Activated CD8-positive, alpha-beta T cell treated with anti-CD3 and anti-CD28 coated beads for 36 hours (primary cell): ENCODE results near the gene DDX1. TPM values are rescaled to one million over a fixed set of nuclear protein-coding genes. Genes with fewer than 3 reads are reported as not detected.

Source experiments
- ATAC-seq: fragments of 200-7000 bp; cut with Tn5 transposase; one replicate; pipeline ENCODE4 v1.10.0; 2021; ENCODE audit warnings: mild to moderate bottlenecking, moderate library complexity
- CTCF ChIA-PET: fragments of 350-600 bp; sonication (Branson Sonifier 250); formaldehyde crosslinking; loops from one replicate; lab custom pipeline; 2021; ENCODE audit warnings: antibody characterized with exemption; lab: Charles Lee
- POLR2A ChIA-PET: fragments of 350-600 bp; sonication (Branson Sonifier 250); formaldehyde crosslinking; loops from one replicate; lab custom pipeline; 2021; ENCODE audit warnings: antibody characterized with exemption; lab: Charles Lee
- DNase-seq: peaks from one replicate; pipeline ENCODE4 v3.0.0-alpha.2; 2020
- H3K27ac Mint-ChIP-seq: one replicate; pipeline ENCODE4 v1.8.0; 2021; ENCODE audit warnings: mild to moderate bottlenecking, mixed read lengths
- H3K27me3 Mint-ChIP-seq: one replicate; pipeline ENCODE4 v1.8.0; 2021; ENCODE audit warnings: mixed read lengths
- H3K36me3 Mint-ChIP-seq: one replicate; pipeline ENCODE4 v1.8.0; 2021; ENCODE audit warnings: low read depth, mixed read lengths
- H3K4me1 Mint-ChIP-seq: one replicate; pipeline ENCODE4 v1.8.0; 2021; ENCODE audit warnings: low read depth, mixed read lengths
- H3K4me3 Mint-ChIP-seq: one replicate; pipeline ENCODE4 v1.8.0; 2021; ENCODE audit warnings: mild to moderate bottlenecking, moderate library complexity, mixed read lengths
- H3K9me3 Mint-ChIP-seq: one replicate; pipeline ENCODE4 v1.8.0; 2021; ENCODE audit warnings: mixed read lengths
- intact Hi-C: fragments of 100-400 bp; cut with micrococcal nuclease; formaldehyde crosslinking; loops from one replicate; pipeline ENCODE4 v1.10.0; 2022
- total RNA-seq, 2 experiments: library from RNA; stranded (reverse); gene quantifications; one replicate each; pipeline ENCODE4 v1.2.3, GENCODE V29; 2021
- TF ChIP-seq, protein P1 (sequence below): fragments of 200-600 bp; IDR thresholded peaks from one replicate; pipeline ENCODE4 v1.8.0; 2022; ENCODE audit warnings: antibody characterized with exemption, mild to moderate bottlenecking

DDX1 gene
- total RNA-seq, 2 experiments from 2014 or later: 90.3 to 92.5 TPM

DNA sequence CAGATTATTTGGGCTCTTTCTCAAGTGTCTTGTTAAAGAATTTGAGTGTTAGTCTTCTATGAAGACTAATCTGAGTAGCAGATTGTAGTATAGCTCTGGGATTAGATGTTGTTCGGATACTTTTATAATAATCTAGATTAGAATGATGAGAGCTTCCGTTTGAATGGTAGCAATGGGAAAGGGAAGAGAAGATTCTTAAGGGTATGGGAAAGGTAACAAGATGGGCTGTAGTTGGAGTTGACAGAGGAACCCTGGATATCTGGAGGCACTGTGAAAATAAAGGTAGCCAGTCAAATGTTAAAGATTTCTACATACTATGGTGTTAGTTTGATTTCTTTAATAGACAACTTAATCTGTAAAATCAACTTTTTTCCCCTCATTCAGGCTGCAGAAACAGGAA is 4.7 kb downstream of the DDX1 start:
- peaks cover 31% of the 10 kb centered on the region for H3K4me1 Mint-ChIP-seq
- no peaks in the 10 kb centered on the region for H3K27me3 Mint-ChIP-seq
- no peak for DNase-seq
- ChIA-PET CTCF (interaction anchor here (1.7 kb wide), 1 partner anchor 50 kb away, joined by 4 read pairs; no protein-coding TSS in a partner anchor), POLR2A (no interaction called here)
- TF ChIP-seq, protein P1, sequence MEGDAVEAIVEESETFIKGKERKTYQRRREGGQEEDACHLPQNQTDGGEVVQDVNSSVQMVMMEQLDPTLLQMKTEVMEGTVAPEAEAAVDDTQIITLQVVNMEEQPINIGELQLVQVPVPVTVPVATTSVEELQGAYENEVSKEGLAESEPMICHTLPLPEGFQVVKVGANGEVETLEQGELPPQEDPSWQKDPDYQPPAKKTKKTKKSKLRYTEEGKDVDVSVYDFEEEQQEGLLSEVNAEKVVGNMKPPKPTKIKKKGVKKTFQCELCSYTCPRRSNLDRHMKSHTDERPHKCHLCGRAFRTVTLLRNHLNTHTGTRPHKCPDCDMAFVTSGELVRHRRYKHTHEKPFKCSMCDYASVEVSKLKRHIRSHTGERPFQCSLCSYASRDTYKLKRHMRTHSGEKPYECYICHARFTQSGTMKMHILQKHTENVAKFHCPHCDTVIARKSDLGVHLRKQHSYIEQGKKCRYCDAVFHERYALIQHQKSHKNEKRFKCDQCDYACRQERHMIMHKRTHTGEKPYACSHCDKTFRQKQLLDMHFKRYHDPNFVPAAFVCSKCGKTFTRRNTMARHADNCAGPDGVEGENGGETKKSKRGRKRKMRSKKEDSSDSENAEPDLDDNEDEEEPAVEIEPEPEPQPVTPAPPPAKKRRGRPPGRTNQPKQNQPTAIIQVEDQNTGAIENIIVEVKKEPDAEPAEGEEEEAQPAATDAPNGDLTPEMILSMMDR: no peak
- H3K36me3 Mint-ChIP-seq: peaks cover 50% of the 10 kb centered on the region
- intact Hi-C loops: no loop called here
- H3K4me3 Mint-ChIP-seq: no peak overlapping the region
- ATAC-seq: no peak
- no peaks in the 10 kb centered on the region for H3K9me3 Mint-ChIP-seq
- H3K27ac Mint-ChIP-seq: peak overlapping the region; percentile 16

DNA sequence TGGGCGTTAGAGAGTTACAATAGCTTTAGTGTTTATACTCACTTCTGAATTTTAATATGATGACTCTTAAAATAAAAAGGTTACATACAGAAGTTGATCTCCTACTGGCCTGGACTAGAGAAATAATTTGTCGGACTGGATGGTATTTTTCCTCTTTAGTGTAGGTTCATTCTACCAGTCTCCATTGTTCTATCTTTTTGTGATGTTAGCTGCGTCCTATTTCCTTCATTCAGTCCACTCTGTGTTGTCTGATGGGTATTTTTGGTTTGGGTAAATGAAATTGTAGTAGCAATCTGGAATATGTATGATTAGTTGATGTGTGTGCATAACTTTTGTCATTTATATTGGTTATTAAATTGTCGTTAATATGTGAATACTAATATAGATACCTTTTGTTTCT is 5.3 kb downstream of the DDX1 start:
- Mint-ChIP-seq H3K36me3 (peaks cover 49% of the 10 kb centered on the region), H3K9me3 (no peaks in the 10 kb centered on the region), H3K27ac (peak overlapping the region; percentile 6), H3K4me3 (no peak overlapping the region), H3K4me1 (peaks cover 31% of the 10 kb centered on the region), H3K27me3 (no peaks in the 10 kb centered on the region)
- ATAC-seq (no peak), DNase-seq (no peak)
- ChIA-PET POLR2A (no interaction called here), CTCF (interaction anchor here (1.7 kb wide), 1 partner anchor 50 kb away, joined by 4 read pairs; no protein-coding TSS in a partner anchor)
- intact Hi-C loops: no loop called here
- TF ChIP-seq, protein P1: no peak

DNA sequence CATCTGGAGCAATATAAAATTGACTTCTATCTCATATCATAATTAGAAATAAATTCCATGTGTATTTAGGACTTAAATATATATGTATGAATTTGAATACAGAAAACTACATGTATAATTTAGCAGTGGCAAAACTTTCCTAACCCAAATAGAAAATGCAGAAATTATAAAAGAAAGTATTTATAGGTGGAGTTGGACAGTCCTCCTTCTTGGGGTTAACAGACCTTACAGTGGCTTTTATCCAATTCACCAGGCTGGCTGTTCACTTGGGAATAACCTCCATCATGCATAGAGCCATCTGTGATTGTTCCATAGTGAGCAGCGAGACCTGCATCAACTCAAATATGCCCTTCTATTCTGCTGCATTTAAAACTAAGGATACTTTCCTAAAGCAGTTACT is 8.3 kb downstream of the DDX1 start:
- Mint-ChIP-seq H3K36me3 (peaks cover 61% of the 10 kb centered on the region), H3K27ac (no peak overlapping the region), H3K27me3 (no peaks in the 10 kb centered on the region), H3K4me3 (no peak overlapping the region), H3K4me1 (peaks cover 9% of the 10 kb centered on the region), H3K9me3 (no peaks in the 10 kb centered on the region)
- ChIA-PET POLR2A (interaction anchor here (1.0 to 2.8 kb wide), 2 partner anchors 9 to 30 kb away, joined by 3 to 17 read pairs; partner anchors contain the start of gene DDX1), CTCF (no interaction called here)
- no peak for ATAC-seq
- TF ChIP-seq, protein P1: no peak
- DNase-seq: no peak
- intact Hi-C loops: no loop called here

DNA sequence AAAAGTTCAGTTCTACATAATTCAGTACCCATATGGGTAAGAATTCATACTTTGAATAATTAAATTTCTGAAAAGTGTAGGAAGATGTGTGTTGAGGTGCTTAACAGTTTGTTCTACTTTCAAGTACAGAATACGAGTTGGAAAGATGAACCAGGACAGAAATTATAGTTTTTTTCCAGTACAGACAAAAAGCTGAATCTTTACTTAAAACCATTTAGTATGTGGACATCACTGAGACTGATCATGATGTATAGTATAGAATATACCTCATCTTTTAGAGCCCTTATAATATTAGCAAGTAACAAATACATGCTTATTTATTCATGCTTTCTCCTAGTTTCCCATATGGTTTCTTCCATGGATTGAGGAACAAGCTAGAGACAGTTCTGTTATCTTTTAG is 10.0 kb downstream of the DDX1 start:
- ATAC-seq (no peak), DNase-seq (no peak)
- ChIA-PET POLR2A (interaction anchor here (0.6 to 2.8 kb wide), 5 partner anchors 8 to 38 kb away, joined by 3 to 17 read pairs (median 3); partner anchors contain the start of gene DDX1), CTCF (interaction anchor here (1.1 to 1.5 kb wide), 3 partner anchors 10 to 24 kb away, joined by 3 to 8 read pairs (median 4); partner anchors contain the start of gene DDX1)
- Mint-ChIP-seq H3K27ac (no peak overlapping the region), H3K4me3 (no peak overlapping the region), H3K36me3 (peaks cover 60% of the 10 kb centered on the region), H3K27me3 (no peaks in the 10 kb centered on the region), H3K4me1 (peaks cover 3% of the 10 kb centered on the region), H3K9me3 (no peaks in the 10 kb centered on the region)
- TF ChIP-seq, protein P1: no peak
- intact Hi-C loops: no loop called here

DNA sequence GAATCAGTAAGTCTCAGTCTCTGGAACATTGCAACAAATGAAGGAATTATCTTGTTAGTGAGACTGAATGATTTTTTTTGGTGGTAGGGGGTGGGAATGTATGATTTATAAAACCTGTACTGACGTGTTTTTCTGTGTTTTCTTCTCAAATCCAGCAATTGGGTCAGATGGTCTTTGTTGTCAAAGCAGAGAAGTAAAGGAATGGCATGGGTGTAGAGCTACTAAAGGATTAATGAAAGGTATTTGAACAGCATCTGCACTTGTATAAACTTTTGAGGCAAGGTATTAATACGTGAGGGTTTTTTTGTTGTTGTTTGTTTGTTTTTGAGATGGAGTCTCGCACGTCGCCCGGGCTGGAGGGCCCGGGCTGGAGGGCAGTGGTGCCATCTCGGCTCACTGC is 10.7 kb downstream of the DDX1 start:
- DNase-seq (no peak), ATAC-seq (no peak)
- Mint-ChIP-seq H3K36me3 (peaks cover 57% of the 10 kb centered on the region), H3K27ac (no peak overlapping the region), H3K9me3 (no peaks in the 10 kb centered on the region), H3K27me3 (no peaks in the 10 kb centered on the region), H3K4me3 (no peak overlapping the region), H3K4me1 (peaks cover 3% of the 10 kb centered on the region)
- POLR2A ChIA-PET: interaction anchor here (1.5 to 2.8 kb wide), 3 partner anchors 9 to 25 kb away, joined by 3 to 17 read pairs (median 5); partner anchors contain the start of gene DDX1
- CTCF ChIA-PET: no interaction called here
- intact Hi-C loops: no loop called here
- TF ChIP-seq, protein P1: no peak
